ENCODE measurements around the gene DNAJC18. TPM values are rescaled to one million over a fixed set of nuclear protein-coding genes. Genes with fewer than 3 reads are reported as not detected.
"Not testable (repeated sequence)": the region's sequence is repeated elsewhere in the genome, so short reads cannot be mapped to it uniquely, and the experiment has no call there.

Gene DNAJC18
- total RNA-seq, 2 experiments from 2014 or later, result 3.7 to 5.4 TPM

DNA sequence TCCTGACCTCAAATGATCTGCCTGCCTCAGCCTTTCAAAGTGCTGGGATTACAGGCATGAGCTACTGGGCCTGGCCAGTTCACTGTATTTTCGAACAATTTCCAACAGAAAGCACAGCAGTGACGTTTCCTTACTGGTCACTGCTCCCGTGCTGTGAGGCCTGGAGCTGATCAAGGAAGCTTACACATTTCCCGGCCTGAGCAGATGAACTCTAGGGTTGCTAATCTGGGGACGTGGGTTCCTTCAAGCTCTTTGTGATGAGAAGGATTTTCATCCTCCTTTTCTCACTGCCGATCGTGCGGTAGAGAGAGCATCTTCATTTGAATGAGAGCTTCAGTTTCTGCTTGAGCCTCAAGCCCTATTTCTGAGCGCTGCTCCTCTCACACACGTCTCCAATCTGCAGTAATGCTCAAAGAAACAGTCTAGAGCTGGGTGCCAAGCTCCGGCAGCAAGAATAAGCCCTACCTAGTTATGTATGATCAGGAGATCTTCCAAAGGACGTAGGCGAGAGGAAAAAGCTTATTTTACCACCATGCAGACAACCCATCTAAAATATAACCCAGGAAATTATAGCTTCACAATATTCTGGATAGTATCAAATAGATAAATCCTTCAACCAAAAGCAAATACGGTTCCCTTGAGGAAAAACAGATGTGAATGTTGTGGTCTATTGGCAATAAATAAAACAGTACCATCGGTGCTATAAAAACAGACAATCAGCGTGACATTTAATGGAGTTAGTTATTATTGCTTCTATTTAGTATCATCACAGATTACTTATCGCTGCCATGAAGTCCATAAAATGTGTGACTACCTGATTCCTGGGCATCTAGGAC is 28.1 kb downstream of the DNAJC18 start:
- no peak overlapping the region for H3K4me3 Mint-ChIP-seq
- H3K27me3 Mint-ChIP-seq (ENCODE audit: low read depth), result no peaks in the 10 kb centered on the region
- H3K9me3 Mint-ChIP-seq (ENCODE audit: insufficient read depth), result no peaks in the 10 kb centered on the region
- ATAC-seq (no peak), DNase-seq (no peak)
- ChIA-PET CTCF (interaction anchor here (0.6 to 18.4 kb wide), 5 partner anchors 9 to 154 kb away, joined by 3 to 538 read pairs (median 3); no protein-coding TSS in a partner anchor), POLR2A (interaction anchor here (0.6 kb wide), 2 partner anchors 116 to 759 kb away, joined by 3 to 4 read pairs; no protein-coding TSS in a partner anchor)
- H3K36me3 Mint-ChIP-seq (ENCODE audit: low read depth), result peaks cover 4% of the 10 kb centered on the region
- peaks cover 49% of the 10 kb centered on the region for H3K4me1 Mint-ChIP-seq (ENCODE audit: low read depth)
- H3K27ac Mint-ChIP-seq, result no peak overlapping the region

DNA sequence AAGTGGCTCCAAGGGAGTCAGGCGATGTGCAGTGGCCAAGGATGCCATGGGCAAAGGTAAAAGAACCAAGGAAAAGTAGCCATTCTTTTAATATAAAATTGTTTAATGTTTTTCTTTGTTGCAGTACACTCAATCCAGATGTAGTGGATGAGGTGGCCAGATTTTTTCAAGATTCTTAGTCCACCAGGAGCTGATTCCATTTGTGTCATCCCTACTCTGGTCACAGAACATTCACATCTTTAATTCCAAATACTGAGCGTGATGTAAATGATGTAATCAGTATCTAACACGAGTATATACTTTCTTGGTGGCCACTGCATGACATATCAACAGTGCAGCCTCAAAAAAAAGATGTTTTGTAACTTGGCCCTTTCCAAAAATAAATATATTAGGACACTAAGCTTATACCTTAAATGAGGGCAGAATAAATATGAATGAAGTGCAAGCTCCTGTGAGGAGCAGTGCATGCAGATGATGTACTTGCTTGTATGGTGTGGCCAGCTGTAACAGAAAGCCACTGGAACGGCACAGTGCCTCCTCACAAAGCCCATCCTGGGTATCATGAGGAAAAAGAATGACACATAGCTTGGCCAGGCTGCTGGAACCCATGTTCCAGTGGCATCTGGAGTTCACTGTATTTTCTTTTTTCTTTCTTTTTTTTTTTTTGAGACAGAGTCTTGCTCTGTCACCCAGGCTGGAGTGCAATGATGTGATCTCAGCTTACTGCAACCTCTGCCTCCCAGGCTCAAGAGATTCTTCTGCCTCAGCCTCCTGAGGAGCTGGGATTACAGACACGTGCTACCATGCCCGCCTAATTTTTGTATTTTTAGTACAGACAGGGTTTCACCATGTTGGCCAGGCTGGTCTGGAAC is 29.0 kb downstream of the DNAJC18 start:
- peaks cover 41% of the 10 kb centered on the region for H3K4me1 Mint-ChIP-seq (ENCODE audit: low read depth)
- peaks cover 4% of the 10 kb centered on the region for H3K36me3 Mint-ChIP-seq (ENCODE audit: low read depth)
- no peaks in the 10 kb centered on the region for H3K9me3 Mint-ChIP-seq (ENCODE audit: insufficient read depth)
- H3K27ac Mint-ChIP-seq, result no peak overlapping the region
- CTCF ChIA-PET, result interaction anchor here (0.6 to 18.4 kb wide), 3 partner anchors 11 to 123 kb away, joined by 3 to 538 read pairs (median 23); no protein-coding TSS in a partner anchor
- ATAC-seq (no peak), DNase-seq (no peak)
- no peak overlapping the region for H3K4me3 Mint-ChIP-seq
- POLR2A ChIA-PET, result interaction anchor here (0.6 kb wide), 1 partner anchor 116 kb away, joined by 4 read pairs; no protein-coding TSS in a partner anchor
- no peaks in the 10 kb centered on the region for H3K27me3 Mint-ChIP-seq (ENCODE audit: low read depth)

DNA sequence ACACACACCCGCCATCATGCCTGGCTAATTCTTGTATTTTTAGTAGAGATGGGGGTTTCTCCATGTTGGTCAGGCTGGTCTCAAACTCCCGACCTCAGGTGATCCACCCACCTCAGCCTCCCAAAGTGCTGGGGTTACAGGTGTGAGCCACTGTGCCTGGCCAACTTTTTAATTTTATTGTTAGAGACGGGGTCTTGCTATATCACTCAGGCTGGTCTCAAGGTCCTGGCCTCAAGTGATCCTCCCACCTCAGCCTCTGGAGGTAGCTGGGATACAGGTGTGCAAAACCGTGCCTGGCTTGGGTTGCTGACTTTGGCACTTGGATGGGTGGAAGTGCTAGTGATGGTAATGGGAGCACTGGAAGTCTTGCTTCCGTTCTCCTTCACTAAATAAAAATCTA is 30.2 kb downstream of the DNAJC18 start:
- peaks cover 34% of the 10 kb centered on the region for H3K4me1 Mint-ChIP-seq (ENCODE audit: low read depth)
- H3K4me3 Mint-ChIP-seq; DNase-seq; H3K36me3 Mint-ChIP-seq (ENCODE audit: low read depth); H3K27me3 Mint-ChIP-seq (ENCODE audit: low read depth); ATAC-seq; H3K27ac Mint-ChIP-seq; H3K9me3 Mint-ChIP-seq (ENCODE audit: insufficient read depth); POLR2A ChIA-PET: not testable (repeated sequence)
- CTCF ChIA-PET, result interaction anchor here (3.4 to 18.4 kb wide), 2 partner anchors 12 to 108 kb away, joined by 23 to 538 read pairs; no protein-coding TSS in a partner anchor

DNA sequence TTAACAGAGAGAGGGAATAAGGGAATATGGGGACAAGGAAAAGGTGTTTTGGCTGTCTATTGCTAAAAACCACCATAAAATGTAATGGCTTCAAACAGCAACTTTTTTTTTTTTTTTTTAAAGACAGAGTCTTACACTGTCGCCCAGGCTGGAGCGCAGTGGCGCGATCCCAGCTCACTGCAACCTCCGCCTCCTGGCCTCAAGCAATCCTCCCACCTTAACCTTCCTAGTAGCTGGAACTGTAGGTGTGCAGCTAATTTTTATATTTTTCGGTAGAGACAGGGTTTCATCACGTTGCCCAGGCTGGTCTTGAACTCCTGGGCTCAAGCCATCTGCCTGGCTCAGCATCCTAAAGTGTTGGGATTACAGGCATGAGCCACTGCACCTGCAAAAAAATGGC is 31.1 kb downstream of the DNAJC18 start:
- POLR2A ChIA-PET, result no interaction called here
- no peak for DNase-seq

DNA sequence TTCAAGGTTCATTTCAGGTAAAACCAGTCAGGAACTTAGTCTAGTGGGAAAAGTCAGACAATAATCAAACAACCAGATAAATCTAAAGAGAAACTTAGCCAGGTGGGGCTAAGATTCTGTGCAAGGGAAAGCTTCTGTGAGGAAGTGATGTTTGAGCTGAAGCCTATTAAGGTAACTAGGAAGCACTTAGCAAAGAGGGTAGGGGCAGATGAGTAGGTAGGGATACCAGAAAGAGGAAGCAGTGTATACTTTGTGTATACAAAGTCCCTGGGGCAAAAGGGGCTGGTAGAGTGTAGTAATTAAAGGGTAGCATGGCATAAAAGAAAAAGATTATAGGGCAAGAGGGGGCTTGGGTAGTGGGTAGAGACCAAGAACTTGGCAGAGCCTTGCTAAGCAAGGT is 31.8 kb downstream of the DNAJC18 start:
- Mint-ChIP-seq H3K4me3 (no peak overlapping the region), H3K27ac (no peak overlapping the region), H3K36me3 (ENCODE audit: low read depth) (no peaks in the 10 kb centered on the region), H3K4me1 (ENCODE audit: low read depth) (peaks cover 30% of the 10 kb centered on the region), H3K9me3 (ENCODE audit: insufficient read depth) (no peaks in the 10 kb centered on the region), H3K27me3 (ENCODE audit: low read depth) (no peaks in the 10 kb centered on the region)
- POLR2A ChIA-PET, result interaction anchor here (1.5 kb wide), 1 partner anchor 114 kb away, joined by 4 read pairs; the partner anchor contains the start of gene MATR3
- no peak for ATAC-seq
- CTCF ChIA-PET, result interaction anchor here (1.5 to 3.5 kb wide), 3 partner anchors 11 to 14 kb away, joined by 3 to 21 read pairs (median 5); partner anchors contain the start of gene PROB1
- DNase-seq, result no peak

More for the DNA sequence above, 31.1 kb downstream of the DNAJC18 start:
- ATAC-seq, result no peak
- Mint-ChIP-seq H3K27me3 (ENCODE audit: low read depth) (no peaks in the 10 kb centered on the region), H3K4me1 (ENCODE audit: low read depth) (peaks cover 31% of the 10 kb centered on the region), H3K9me3 (ENCODE audit: insufficient read depth) (no peaks in the 10 kb centered on the region), H3K4me3 (no peak overlapping the region), H3K27ac (no peak overlapping the region), H3K36me3 (ENCODE audit: low read depth) (no peaks in the 10 kb centered on the region)
- CTCF ChIA-PET, result interaction anchor here (1.5 to 18.4 kb wide), 4 partner anchors 11 to 109 kb away, joined by 3 to 538 read pairs (median 13); partner anchors contain the start of gene PROB1

DNA sequence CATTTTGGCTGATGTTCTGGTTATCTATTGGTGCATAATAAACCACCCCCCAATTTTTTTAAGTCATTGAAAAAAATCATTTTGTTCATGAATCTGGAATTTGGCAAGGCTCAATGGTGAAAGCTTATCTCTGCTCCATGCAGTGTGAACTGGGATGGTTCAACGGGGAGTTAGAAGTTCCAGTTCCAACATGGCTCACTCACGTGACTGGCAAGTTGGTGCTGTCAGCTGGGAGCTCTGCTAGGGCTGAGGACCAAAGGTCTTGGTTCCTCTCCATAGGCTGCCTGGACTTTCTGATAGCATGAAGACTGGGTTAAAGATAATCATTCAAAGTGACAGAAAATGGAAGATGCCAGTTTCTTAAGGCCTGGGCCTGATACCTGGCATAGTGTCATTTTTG is 32.4 kb downstream of the DNAJC18 start:
- H3K4me3 Mint-ChIP-seq, result no peak overlapping the region
- no peaks in the 10 kb centered on the region for H3K27me3 Mint-ChIP-seq (ENCODE audit: low read depth)
- ATAC-seq (no peak), DNase-seq (no peak)
- H3K27ac Mint-ChIP-seq, result no peak overlapping the region
- H3K36me3 Mint-ChIP-seq (ENCODE audit: low read depth), result no peaks in the 10 kb centered on the region
- CTCF ChIA-PET, result interaction anchor here (0.7 to 3.5 kb wide), 5 partner anchors 10 to 107 kb away, joined by 3 to 21 read pairs (median 5); partner anchors contain the start of gene PROB1
- POLR2A ChIA-PET, result interaction anchor here (1.5 to 2.4 kb wide), 2 partner anchors 9 to 114 kb away, joined by 4 to 9 read pairs; partner anchors contain the start of gene MATR3
- peaks cover 29% of the 10 kb centered on the region for H3K4me1 Mint-ChIP-seq (ENCODE audit: low read depth)
- H3K9me3 Mint-ChIP-seq (ENCODE audit: insufficient read depth), result no peaks in the 10 kb centered on the region

DNA sequence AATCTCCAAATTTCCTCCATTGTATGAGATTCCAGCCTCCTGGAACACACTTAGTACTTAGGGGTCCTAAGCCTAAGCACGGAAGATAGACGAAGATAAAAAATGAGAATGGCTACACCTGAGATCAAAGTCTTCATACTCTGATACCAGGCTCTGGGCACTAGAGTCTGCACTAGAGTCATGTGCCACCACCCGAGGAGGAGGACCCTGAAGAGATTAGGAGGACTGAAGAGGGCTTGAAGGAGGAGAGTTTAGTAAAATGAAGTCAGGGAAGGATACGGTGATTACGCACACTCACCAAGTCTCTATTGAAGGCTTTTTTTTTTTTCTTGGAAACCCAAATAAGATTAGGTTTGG is 34.9 kb downstream of the DNAJC18 start:
- POLR2A ChIA-PET, result interaction anchor here (0.9 to 4.6 kb wide), 5 partner anchors 9 to 279 kb away, joined by 3 to 39 read pairs (median 5); partner anchors contain the start of genes MZB1, PAIP2 and PROB1
- DNase-seq (no peak), ATAC-seq (peak; percentile 3)
- H3K36me3 Mint-ChIP-seq (ENCODE audit: low read depth), result peaks cover 6% of the 10 kb centered on the region
- H3K9me3 Mint-ChIP-seq (ENCODE audit: insufficient read depth), result no peaks in the 10 kb centered on the region
- H3K4me1 Mint-ChIP-seq (ENCODE audit: low read depth), result peaks cover 34% of the 10 kb centered on the region
- peak overlapping the region; percentile 100 for H3K27ac Mint-ChIP-seq
- H3K4me3 Mint-ChIP-seq, result peak overlapping the region; percentile 94
- CTCF ChIA-PET, result interaction anchor here (1.1 to 4.2 kb wide), 6 partner anchors 11 to 63 kb away, joined by 3 to 17 read pairs (median 10); partner anchors contain the start of genes MZB1 and PAIP2
- no peaks in the 10 kb centered on the region for H3K27me3 Mint-ChIP-seq (ENCODE audit: low read depth)

DNA sequence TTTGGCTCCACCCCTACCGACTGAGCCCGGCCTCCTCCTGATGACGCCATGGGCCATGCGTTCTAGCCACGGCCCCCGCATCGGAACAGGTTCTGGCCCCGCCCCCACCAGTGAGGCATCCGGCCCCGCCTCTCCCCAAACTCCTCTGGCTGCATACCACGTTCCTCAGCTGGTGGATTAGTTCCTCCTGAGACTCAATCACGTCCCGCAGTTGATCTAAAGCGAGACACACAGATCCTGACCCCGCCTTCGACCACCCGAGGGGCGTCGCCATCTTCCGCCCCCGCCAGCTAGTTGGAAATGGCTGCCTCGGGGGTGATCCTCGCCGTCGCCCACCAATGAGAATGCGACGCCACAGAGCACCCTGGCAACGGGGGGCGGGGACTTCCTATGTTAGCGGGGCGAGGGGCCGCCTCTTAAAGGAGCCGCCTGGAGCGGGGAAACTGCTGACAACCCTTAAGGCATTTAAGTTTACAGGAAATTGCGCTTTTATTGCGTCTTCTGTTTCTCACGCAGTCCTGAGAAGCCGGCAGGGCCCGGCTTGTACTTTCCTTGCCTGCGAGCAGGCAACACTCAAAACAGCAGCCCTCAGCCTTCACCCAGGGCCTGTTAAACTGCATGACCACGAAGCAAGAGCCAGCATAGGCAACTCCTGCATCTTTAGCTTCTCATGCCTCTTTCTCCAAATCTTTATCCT is 35.4 kb downstream of the DNAJC18 start, which contains the start of gene SPATA24:
TSS of gene SPATA24 (minus strand) at position 303 of the 697 bp plus-strand sequence. CDS start at position 274, 29 bp downstream.
- peak within 1 kb of the TSS; percentile 94 for H3K4me3 Mint-ChIP-seq
- POLR2A ChIA-PET, result interaction anchor here (0.9 to 4.6 kb wide), 6 partner anchors 8 to 280 kb away, joined by 3 to 39 read pairs (median 5); partner anchors contain the start of genes MZB1, PAIP2 and PROB1
- H3K36me3 Mint-ChIP-seq (ENCODE audit: low read depth), result peaks cover 6% of the 10 kb centered on the region
- peak; percentile 93 for ATAC-seq
- no peaks in the 10 kb centered on the region for H3K9me3 Mint-ChIP-seq (ENCODE audit: insufficient read depth)
- DNase-seq, result peak; percentile 99
- peak within 1 kb of the TSS; percentile 100 for H3K27ac Mint-ChIP-seq
- H3K4me1 Mint-ChIP-seq (ENCODE audit: low read depth), result peaks cover 40% of the 10 kb centered on the region
- no peaks in the 10 kb centered on the region for H3K27me3 Mint-ChIP-seq (ENCODE audit: low read depth)
- CTCF ChIA-PET, result interaction anchor here (0.9 to 4.2 kb wide), 16 partner anchors 9 to 524 kb away, joined by 3 to 17 read pairs (median 4); partner anchors contain the start of genes MZB1, PAIP2 and PROB1

DNA sequence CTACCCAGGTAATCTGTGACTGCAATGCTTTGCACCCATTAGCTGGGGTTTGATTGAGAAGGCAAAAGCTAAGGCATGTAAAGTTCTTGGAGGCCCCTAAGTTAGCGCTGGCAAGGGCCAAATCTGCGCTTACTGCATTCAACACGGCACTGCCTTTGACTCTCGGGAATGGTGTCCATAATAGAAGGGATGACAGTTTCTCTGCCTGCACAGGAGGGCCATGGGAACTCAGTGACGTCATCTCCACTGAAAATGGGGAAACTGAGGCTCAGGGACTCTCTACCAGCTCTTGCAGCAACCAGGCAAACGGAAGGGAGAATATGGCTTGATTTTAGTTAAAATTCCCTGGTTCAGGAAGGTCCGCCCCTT is 35.9 kb downstream of the DNAJC18 start:
- peaks cover 40% of the 10 kb centered on the region for H3K4me1 Mint-ChIP-seq (ENCODE audit: low read depth)
- peaks cover 6% of the 10 kb centered on the region for H3K36me3 Mint-ChIP-seq (ENCODE audit: low read depth)
- H3K27me3 Mint-ChIP-seq (ENCODE audit: low read depth), result no peaks in the 10 kb centered on the region
- CTCF ChIA-PET, result interaction anchor here (0.9 to 4.2 kb wide), 17 partner anchors 9 to 524 kb away, joined by 3 to 17 read pairs (median 3); partner anchors contain the start of genes MZB1, PAIP2 and PROB1
- POLR2A ChIA-PET, result interaction anchor here (1.0 to 4.6 kb wide), 3 partner anchors 8 to 162 kb away, joined by 4 to 39 read pairs (median 5); partner anchors contain the start of genes MZB1 and PROB1
- no peaks in the 10 kb centered on the region for H3K9me3 Mint-ChIP-seq (ENCODE audit: insufficient read depth)
- ATAC-seq, result no peak
- DNase-seq, result no peak
- H3K4me3 Mint-ChIP-seq, result peak overlapping the region; percentile 94
- peak overlapping the region; percentile 100 for H3K27ac Mint-ChIP-seq

DNA sequence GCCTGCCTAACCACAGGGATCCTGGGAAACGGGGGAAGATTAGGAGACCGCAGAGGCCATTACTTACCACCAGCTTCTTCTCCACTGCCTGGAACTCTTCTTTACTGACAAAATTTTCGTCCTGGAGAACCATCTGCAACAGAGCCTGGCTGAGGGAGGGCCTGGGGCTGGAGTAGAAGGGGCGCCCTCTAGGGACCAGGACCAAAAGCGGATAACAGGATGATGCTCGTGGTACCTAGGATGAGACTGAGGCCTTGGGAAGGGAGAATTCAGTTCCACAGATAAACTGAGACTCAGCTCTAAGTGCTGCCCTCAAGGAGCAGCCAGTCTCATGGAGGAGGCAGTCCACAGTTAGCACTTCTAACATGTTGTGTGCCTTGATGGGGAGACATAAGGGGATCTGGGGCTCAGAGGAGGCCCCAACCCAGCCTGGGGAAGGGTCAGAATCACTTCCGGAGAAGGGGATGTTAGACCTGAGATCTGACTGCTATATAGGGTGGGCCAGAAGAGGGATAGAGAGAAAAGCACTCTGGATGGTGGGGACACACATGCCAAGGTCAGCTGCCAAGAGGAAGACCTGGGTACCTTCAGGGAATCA is 36.7 kb downstream of the DNAJC18 start:
- POLR2A ChIA-PET, result interaction anchor here (0.6 to 4.6 kb wide), 2 partner anchors 11 to 172 kb away, joined by 3 to 39 read pairs; partner anchors contain the start of gene MZB1

More for the DNA sequence above, 36.7 kb downstream of the DNAJC18 start:
- Mint-ChIP-seq H3K36me3 (ENCODE audit: low read depth) (peaks cover 10% of the 10 kb centered on the region), H3K27me3 (ENCODE audit: low read depth) (no peaks in the 10 kb centered on the region), H3K27ac (peak overlapping the region; percentile 100), H3K4me1 (ENCODE audit: low read depth) (peaks cover 41% of the 10 kb centered on the region), H3K4me3 (peak overlapping the region; percentile 94), H3K9me3 (ENCODE audit: insufficient read depth) (no peaks in the 10 kb centered on the region)
- CTCF ChIA-PET, result interaction anchor here (0.7 to 4.2 kb wide), 17 partner anchors 8 to 172 kb away, joined by 3 to 17 read pairs (median 4); partner anchors contain the start of genes MZB1, PAIP2, PROB1 and STING1
- no peak for DNase-seq
- no peak for ATAC-seq

Data from activated CD8-positive, alpha-beta T cell treated with anti-CD3 and anti-CD28 coated beads, Interleukin-2, amount 10 ng/mL, durations not matched to agents 7 days and 5 days (primary cell).